A172 (cell line): Measurements from ENCODE around the gene HTD2. TPM values are rescaled to one million over a fixed set of nuclear protein-coding genes. Genes with fewer than 3 reads are reported as not detected.
A peak's percentile ranks its signal among the peaks of the same experiment; 100 is the strongest.
"Not testable (repeated sequence)": the region's sequence is repeated elsewhere in the genome, so short reads cannot be mapped to it uniquely, and the experiment has no call there.

Experiments
- DNase-seq: peaks from one replicate; pipeline ENCODE4 v3.0.0-alpha.2; 2015; ENCODE audit warnings: low spot score
- total RNA-seq: library from RNA; depleted of rRNA; stranded (reverse); fragments of >200 nt; shearing (Covaris generic); gene quantifications from 2 replicates; pipeline ENCODE4 v1.2.3, GENCODE V29; 2014

Gene HTD2
- total RNA-seq, 1 experiment from 2014 or later, result 6.2 TPM

GRCh38 chr3:58331593-58332152, 25.4 kb downstream of the HTD2 start:
- DNase-seq, result no peak

GRCh38 chr3:58332575-58333188, 26.4 kb downstream of the HTD2 start, which contains the start of gene PXK:
PXK (plus strand) TSS chr3:58332892; CDS start chr3:58332989, 97 bp downstream.
- DNase-seq, result peak; percentile 21

- DNase-seq, result peak; percentile 13
These were observed 27.1 kb downstream of the HTD2 start for GRCh38 chr3:58333206-58334012.

GRCh38 chr3:58334013-58334321, 27.6 kb downstream of the HTD2 start:
- no peak for DNase-seq

- DNase-seq, result no peak
These were observed 28.2 kb downstream of the HTD2 start for GRCh38 chr3:58334506-58334884.

- DNase-seq, result no peak
These were observed 29.3 kb downstream of the HTD2 start for GRCh38 chr3:58335652-58335947.

GRCh38 chr3:58336135-58336882, 30.0 kb downstream of the HTD2 start:
- peak; percentile 80 for DNase-seq

GRCh38 chr3:58337190-58337589, 30.9 kb downstream of the HTD2 start:
- DNase-seq, result no peak

GRCh38 chr3:58339146-58339545, 32.8 kb downstream of the HTD2 start:
- DNase-seq, result not testable (repeated sequence)

- DNase-seq, result no peak
These were observed 34.4 kb downstream of the HTD2 start for GRCh38 chr3:58340594-58341244.

GRCh38 chr3:58341376-58341775, 35.1 kb downstream of the HTD2 start:
- no peak for DNase-seq

GRCh38 chr3:58342676-58343075, 36.4 kb downstream of the HTD2 start:
- no peak for DNase-seq

GRCh38 chr3:58345457-58345856, 39.1 kb downstream of the HTD2 start:
- DNase-seq, result no peak

- no peak for DNase-seq
These were observed 40.0 kb downstream of the HTD2 start for GRCh38 chr3:58346368-58346767.

- DNase-seq, result no peak
These were observed 41.7 kb downstream of the HTD2 start for GRCh38 chr3:58347984-58348383.

- DNase-seq, result no peak
These were observed 43.7 kb downstream of the HTD2 start for GRCh38 chr3:58349792-58350626.

- DNase-seq, result no peak
These were observed 44.3 kb downstream of the HTD2 start for GRCh38 chr3:58350627-58351013.

GRCh38 chr3:58351920-58352319, 45.6 kb downstream of the HTD2 start:
- DNase-seq, result no peak

GRCh38 chr3:58352626-58353025, 46.3 kb downstream of the HTD2 start:
- DNase-seq, result no peak

GRCh38 chr3:58353722-58354553, 47.6 kb downstream of the HTD2 start:
- DNase-seq, result no peak
